Activated CD4-positive, alpha-beta T cell treated with anti-CD3 and anti-CD28 coated beads, Interleukin-2, amount 10 ng/mL, durations not matched to agents 24 days and 14 days (primary cell): ENCODE results near the gene RPL11. TPM values are rescaled to one million over a fixed set of nuclear protein-coding genes. Genes with fewer than 3 reads are reported as not detected.
"Not testable (repeated sequence)": the region's sequence is repeated elsewhere in the genome, so short reads cannot be mapped to it uniquely, and the experiment has no call there.

Experiments
- DNase-seq: peaks from one replicate; pipeline ENCODE4 v3.0.0; 2022
- H3K27ac Mint-ChIP-seq: one replicate; pipeline ENCODE4 v1.8.0; 2022; ENCODE audit warnings: mild to moderate bottlenecking, mixed read lengths
- H3K27me3 Mint-ChIP-seq: one replicate; pipeline ENCODE4 v1.8.0; 2022; ENCODE audit warnings: mixed read lengths
- H3K36me3 Mint-ChIP-seq: one replicate; pipeline ENCODE4 v1.8.0; 2022; ENCODE audit warnings: low read depth, mild to moderate bottlenecking, mixed read lengths
- H3K4me1 Mint-ChIP-seq: one replicate; pipeline ENCODE4 v1.8.0; 2021; ENCODE audit warnings: mixed read lengths
- H3K4me3 Mint-ChIP-seq: one replicate; pipeline ENCODE4 v1.8.0; 2022; ENCODE audit warnings: mild to moderate bottlenecking, moderate library complexity, mixed read lengths
- H3K9me3 Mint-ChIP-seq: one replicate; pipeline ENCODE4 v1.8.0; 2021; ENCODE audit warnings: mixed read lengths
- intact Hi-C: fragments of 100-400 bp; cut with micrococcal nuclease; formaldehyde crosslinking; loops from one replicate; pipeline ENCODE4 v1.15.1; 2023
- total RNA-seq: library from RNA; stranded (reverse); gene quantifications from 2 replicates; pipeline ENCODE4 v1.2.3, GENCODE V29; 2022

The RPL11 gene
- total RNA-seq, 1 donor from 2014 or later: 1,147 TPM

DNA sequence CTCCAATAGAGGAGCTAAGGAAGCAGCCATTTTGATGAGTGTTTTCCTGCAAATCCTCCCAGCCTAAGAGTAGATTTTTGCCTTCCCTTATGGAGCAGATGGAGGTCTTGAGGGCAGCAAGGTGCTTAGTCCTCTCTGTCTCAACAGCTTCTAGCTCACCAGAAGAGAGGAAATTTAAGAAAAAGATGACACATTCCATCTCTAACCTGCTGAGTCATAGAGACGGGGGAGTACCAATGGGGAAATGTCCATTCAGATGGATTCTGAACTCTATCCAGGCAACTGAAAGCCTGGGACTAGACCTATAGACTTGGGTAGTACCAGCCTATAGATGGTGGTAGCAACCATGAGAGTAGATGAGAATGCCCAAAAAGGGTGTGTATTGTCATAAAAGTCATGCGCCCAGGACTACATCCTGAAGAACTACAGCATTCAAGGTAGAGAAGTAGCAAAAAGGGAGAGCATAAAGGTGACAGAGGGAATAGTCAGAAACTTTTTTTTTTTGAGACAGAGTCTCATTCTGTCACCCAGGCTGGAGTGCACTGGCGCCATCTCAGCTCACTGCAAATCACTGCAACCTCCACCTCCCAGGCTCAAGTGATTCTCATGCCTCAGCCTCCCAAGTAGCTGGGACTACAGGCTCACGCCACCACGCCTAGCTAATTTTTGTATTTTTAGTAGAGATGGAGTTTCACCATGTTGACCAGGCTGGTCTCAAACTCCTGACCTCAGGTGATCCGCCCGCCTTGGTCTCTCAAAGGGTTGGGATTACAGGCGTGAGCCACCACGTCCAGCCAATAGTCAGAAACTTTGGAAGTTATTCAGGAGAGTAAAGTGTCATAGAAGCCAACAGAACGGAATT lies 41.0 kb downstream of the RPL11 start:
- Mint-ChIP-seq H3K4me3 (no peak overlapping the region), H3K27me3 (no peaks in the 10 kb centered on the region), H3K4me1 (peaks cover 20% of the 10 kb centered on the region), H3K9me3 (no peaks in the 10 kb centered on the region), H3K36me3 (no peaks in the 10 kb centered on the region), H3K27ac (no peak overlapping the region)
- DNase-seq: no peak
- intact Hi-C loops: no loop called here

DNA sequence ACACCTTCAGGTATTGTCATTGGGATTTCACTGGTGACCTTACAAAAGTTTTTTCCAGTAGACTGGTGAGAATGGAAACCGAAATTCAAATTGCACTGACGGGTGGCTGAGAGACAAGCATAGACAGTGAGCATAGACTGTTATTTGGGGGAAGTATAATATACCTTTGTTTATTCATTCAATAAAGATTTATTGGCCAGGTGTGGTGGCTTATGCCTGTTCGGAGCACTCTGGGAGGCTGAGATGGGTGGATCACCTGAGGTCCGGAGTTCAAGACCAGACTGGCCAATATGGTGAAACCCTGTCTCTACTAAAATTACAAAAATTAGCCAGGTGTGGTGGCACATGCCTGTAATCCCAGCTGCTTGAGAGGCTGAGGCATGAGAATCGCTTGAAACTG lies 41.7 kb downstream of the RPL11 start:
- H3K27ac Mint-ChIP-seq, H3K27me3 Mint-ChIP-seq, H3K4me3 Mint-ChIP-seq, H3K36me3 Mint-ChIP-seq, DNase-seq, intact Hi-C loops, H3K9me3 Mint-ChIP-seq: not testable (repeated sequence)
- H3K4me1 Mint-ChIP-seq: peaks cover 16% of the 10 kb centered on the region

DNA sequence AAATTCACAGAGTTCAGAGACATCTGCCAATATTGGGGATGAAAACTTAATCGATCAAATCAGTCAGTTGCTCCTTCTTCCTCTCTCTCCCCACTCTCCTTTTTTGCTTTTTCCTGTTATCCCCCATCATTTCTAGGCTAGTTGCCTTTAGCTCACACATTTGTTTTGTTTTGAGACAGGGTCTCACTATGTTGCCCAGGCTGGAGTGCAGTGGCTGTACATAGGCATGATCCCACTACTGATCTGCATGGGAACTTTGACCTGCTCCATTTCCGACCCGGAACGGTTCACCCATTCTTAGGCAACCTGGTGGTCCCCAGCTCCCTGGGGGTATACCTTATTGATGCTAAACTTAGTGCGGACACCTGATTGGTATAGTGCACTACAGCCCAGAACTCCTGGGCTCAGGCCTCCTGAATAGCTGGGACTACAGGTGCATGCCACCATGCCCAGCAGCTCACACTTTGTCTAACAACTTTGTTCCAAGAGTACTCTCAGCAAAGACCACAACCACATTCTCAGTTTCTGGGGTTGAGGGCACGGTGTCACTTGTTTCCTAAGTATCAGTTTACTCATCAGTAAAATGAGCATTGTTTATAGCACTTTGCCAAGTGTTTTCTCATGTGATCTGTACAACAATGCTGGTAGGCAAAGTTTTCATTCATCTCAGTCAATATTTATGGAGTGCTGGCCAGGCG lies 45.0 kb downstream of the RPL11 start:
- no peak for DNase-seq
- Mint-ChIP-seq H3K9me3 (no peaks in the 10 kb centered on the region), H3K27me3 (no peaks in the 10 kb centered on the region), H3K27ac (no peak overlapping the region), H3K36me3 (no peaks in the 10 kb centered on the region), H3K4me1 (peaks cover 8% of the 10 kb centered on the region), H3K4me3 (no peak overlapping the region)
- intact Hi-C loops: no loop called here

DNA sequence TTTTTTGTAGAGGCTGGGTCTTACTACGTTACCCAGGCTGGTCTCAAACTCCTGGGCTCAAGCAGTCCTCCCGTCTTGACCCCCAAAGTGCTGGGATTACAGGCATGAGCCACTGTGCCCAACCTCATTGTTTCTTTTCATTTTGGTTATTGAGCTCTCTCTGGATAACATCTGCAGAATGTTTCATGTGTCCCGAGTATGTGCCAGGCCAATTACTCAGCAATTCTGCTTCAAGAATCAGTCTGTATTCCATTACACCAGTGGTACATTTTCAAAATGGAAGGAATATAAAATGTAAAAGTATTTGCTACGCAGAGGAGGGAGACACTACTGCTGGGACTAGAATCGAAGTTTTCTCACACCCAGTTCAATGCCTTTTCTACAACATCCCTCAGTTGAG lies 50.0 kb downstream of the RPL11 start:
- peaks cover 14% of the 10 kb centered on the region for H3K36me3 Mint-ChIP-seq
- DNase-seq: no peak
- no peaks in the 10 kb centered on the region for H3K9me3 Mint-ChIP-seq
- intact Hi-C loops: loop anchor here (10.0 kb wide), 1 partner anchor 187 kb away; the partner anchor contains the start of gene ID3
- peaks cover 26% of the 10 kb centered on the region for H3K4me1 Mint-ChIP-seq
- H3K27me3 Mint-ChIP-seq: no peaks in the 10 kb centered on the region
- H3K27ac Mint-ChIP-seq: no peak overlapping the region
- H3K4me3 Mint-ChIP-seq: no peak overlapping the region

DNA sequence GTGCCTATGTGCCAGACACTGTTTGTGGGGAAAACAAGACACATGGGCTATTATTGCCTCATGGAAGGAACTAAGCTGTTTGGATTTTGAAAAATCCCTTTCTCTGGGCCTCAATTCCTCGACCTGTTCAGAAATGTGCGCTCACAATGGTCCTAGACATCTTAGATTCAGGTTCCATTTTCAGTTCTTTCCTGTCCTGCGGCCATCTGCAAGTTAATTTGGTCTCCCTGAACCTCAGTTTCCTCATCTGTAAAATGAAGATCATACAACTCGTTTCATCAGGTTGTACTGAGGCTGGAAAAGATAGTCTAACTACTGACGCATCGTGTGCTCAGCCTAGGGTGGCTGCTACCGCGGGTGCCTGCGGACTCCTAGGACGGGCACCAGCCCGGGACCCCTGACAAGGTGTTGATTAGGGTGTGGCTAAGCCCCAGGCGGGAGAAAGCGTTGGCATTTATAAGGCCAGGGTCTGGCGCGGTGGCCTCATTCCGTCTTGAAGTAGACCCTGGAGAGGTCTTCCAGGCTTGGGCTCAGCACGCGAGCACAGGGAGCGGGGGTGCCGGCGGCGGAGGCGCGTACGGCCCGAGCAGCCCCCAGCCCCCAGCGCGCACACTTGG lies 51.2 kb downstream of the RPL11 start:
- peak overlapping the region; percentile 91 for H3K4me3 Mint-ChIP-seq
- intact Hi-C loops: loop anchor here (1.0 to 10.0 kb wide), 2 partner anchors 51 to 188 kb away; partner anchors contain the start of genes ID3 and RPL11

DNA sequence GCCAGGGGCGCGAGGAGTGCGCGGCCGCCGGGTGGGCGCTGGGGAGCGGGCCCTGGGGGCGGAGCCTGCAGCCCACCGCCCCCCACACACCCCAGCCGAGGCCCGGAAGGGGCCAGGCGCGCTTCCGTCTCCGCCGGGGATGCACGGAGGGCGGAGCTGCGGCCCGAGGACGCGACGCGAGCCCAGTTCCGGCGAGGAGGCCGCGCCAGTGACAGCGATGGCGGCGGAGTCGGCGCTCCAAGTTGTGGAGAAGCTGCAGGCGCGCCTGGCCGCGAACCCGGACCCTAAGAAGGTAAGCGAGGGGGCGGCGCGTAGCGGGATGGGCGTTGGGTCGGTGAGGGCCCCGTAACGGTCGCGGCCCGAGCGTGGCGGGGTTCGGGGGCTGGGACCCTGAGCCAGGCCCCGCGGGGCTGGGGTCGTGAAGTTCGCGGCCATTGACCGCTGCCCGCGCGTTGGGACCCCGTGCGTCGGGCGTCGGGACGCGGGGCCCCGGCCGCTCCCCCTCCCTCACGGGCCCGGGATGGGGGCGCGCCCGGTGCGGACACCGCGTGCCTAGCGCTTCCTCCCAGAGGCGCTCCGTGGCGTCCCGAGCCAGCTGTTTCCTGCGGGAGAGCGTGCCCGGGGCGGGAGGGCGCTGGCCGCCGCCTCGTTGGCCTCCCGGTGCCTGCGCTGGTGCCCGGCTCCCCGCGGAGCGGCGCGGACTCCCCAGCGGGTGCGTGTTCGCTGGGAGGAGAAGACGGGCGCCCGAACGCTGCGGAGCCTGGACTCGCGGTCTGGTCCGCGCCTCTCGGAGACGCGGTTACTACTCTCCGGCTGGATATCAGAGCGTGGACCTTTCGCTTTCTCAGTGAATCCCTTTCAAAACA lies 51.9 kb downstream of the RPL11 start, which contains the start of gene ELOA:
ELOA (plus strand) TSS at position 185 of the 866 bp plus-strand sequence; CDS start at position 218, 33 bp downstream.
- DNase-seq: peak; percentile 95
- intact Hi-C loops: loop anchor here (1.0 to 10.0 kb wide), 3 partner anchors 43 to 189 kb away; partner anchors contain the start of genes ID3 and RPL11
- H3K27ac Mint-ChIP-seq: peak within 1 kb of the TSS; percentile 90
- H3K36me3 Mint-ChIP-seq: peaks cover 22% of the 10 kb centered on the region
- peaks cover 41% of the 10 kb centered on the region for H3K4me1 Mint-ChIP-seq
- no peaks in the 10 kb centered on the region for H3K27me3 Mint-ChIP-seq
- no peaks in the 10 kb centered on the region for H3K9me3 Mint-ChIP-seq
- H3K4me3 Mint-ChIP-seq: peak within 1 kb of the TSS; percentile 91

More for the DNA sequence above, 51.2 kb downstream of the RPL11 start:
- no peak for DNase-seq
- Mint-ChIP-seq H3K27me3 (no peaks in the 10 kb centered on the region), H3K36me3 (peaks cover 22% of the 10 kb centered on the region), H3K4me1 (peaks cover 33% of the 10 kb centered on the region), H3K27ac (peak overlapping the region; percentile 90), H3K9me3 (no peaks in the 10 kb centered on the region)

DNA sequence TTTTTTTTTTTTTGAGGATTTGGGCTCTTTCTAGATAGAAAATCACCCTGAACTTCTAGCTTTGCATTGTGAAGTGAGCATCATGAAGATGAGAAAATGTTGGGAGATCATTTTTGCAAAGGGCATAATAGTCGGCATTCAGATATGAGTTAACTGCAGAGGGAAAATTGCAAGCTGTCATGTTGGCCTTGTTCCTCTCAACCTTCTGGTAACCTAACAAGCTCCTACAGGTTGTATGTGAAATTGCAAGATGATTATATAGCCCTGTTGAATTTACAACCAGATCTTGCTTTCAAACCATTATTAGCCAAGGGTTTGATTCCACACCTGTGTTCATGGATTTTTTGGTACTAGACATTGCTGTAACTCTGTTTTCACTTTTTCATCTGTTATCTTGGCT lies 53.9 kb downstream of the RPL11 start:
- Mint-ChIP-seq H3K4me1 (peaks cover 43% of the 10 kb centered on the region), H3K27ac (no peak overlapping the region), H3K27me3 (no peaks in the 10 kb centered on the region), H3K9me3 (no peaks in the 10 kb centered on the region), H3K4me3 (peak overlapping the region; percentile 91), H3K36me3 (peaks cover 30% of the 10 kb centered on the region)
- intact Hi-C loops: loop anchor here (2.0 to 10.0 kb wide), 2 partner anchors 45 to 191 kb away; partner anchors contain the start of gene ID3
- no peak for DNase-seq

Other genes starting within 250 kb of the RPL11 start
- gene ASAP3, start 207.6 kb upstream of the RPL11 start, total RNA-seq: 0.40 and 0.63 TPM in 2 replicates
- gene E2F2, start 160.6 kb upstream of the RPL11 start, total RNA-seq: 30.4 and 33.7 TPM in 2 replicates
- 21.2 and 23.5 TPM in 2 replicates for gene ID3, start 132.3 kb upstream of the RPL11 start, total RNA-seq
- 51.9 and 54.3 TPM in 2 replicates for gene ELOA, start 51.7 kb downstream of the RPL11 start, total RNA-seq
- 83.0 and 88.6 TPM in 2 replicates for gene PITHD1, start 86.6 kb downstream of the RPL11 start, total RNA-seq
- 86.2 and 92.4 TPM in 2 replicates for gene LYPLA2, start 99.3 kb downstream of the RPL11 start, total RNA-seq
- gene GALE, start 108.9 kb downstream of the RPL11 start, total RNA-seq: 66.3 and 73.5 TPM in 2 replicates
- 20.4 and 20.7 TPM in 2 replicates for gene HMGCL, start 133.6 kb downstream of the RPL11 start, total RNA-seq
- 3.4 and 3.5 TPM in 2 replicates for gene FUCA1, start 176.5 kb downstream of the RPL11 start, total RNA-seq
- gene CNR2, start 221.6 kb downstream of the RPL11 start, total RNA-seq: 0.02 TPM in 1 of 2 replicates, not detected in the other